VCaP (cell line): Measurements from ENCODE around the gene HSPB9.
"Not testable (repeated sequence)": the region's sequence is repeated elsewhere in the genome, so short reads cannot be mapped to it uniquely, and the experiment has no call there.

Experiments used
- H3K27ac ChIP-seq: fragments of 450-650 bp; 2 replicates; pipeline ENCODE4 v1.5.1; 2017
- CTCF ChIP-seq: fragments of 450-650 bp; conservative IDR thresholded peaks from 2 replicates; pipeline ENCODE4 v1.5.1; 2017; ENCODE audit warnings: mild to moderate bottlenecking, moderate library complexity

The HSPB9 gene

DNA sequence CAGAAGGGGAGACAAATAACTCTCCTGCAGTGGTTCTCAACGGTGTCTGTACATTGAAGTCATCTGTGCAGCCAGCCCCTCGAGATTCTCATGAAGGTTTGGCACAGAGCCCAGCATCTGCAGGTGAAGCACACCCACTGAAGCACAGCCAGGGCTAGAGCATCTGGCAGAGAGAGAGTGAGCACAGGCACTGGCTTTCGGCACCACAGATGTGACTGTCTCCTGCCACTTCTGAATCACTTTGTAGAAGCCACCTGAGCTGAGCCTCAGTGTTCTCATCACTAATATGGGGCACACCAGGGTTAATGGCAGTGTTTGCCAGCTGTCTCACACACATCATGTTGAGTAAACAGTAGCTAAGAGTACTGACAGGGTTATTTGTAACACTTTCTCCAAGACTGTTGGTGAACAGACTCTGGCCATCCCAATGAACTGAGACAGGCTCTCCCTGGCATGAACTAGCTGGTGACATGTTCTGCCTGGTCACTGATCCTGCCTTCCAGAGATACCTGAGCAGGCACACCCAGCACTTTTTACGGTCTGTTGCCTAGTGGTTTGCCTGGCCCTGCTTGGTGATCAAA is 10.9 kb downstream of the HSPB9 start:
- H3K27ac ChIP-seq = peak overlapping the region; percentile 83
- no peak for TF ChIP-seq CTCF

GRCh38 chr17:42135151-42135550 is 12.5 kb downstream of the HSPB9 start:
- peak overlapping the region; percentile 83 for H3K27ac ChIP-seq
- TF ChIP-seq CTCF = no peak

- H3K27ac ChIP-seq = peak overlapping the region; percentile 83
- no peak for TF ChIP-seq CTCF
These were observed 13.4 kb downstream of the HSPB9 start for GRCh38 chr17:42135664-42136653.

DNA sequence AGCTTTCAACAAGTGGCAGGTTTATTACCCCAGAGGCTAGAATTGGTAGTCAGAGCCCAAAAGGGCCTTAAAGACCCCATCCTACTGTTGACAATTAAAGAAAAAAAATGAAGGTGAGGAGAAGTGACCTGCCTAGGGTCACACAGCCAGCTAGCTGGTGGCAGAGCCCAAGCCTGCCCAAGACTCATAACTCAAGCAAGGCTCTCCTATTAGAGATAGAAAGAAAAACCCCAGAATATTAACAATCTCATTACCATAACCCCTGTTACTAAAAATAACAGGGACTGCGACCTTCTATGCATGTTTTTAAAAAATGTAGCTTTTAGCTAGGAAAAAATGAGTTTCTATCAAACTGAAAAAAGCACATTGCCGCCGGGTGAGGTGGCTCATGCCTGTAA is 14.0 kb downstream of the HSPB9 start:
- TF ChIP-seq CTCF = no peak
- H3K27ac ChIP-seq = peak overlapping the region; percentile 83

GRCh38 chr17:42138749-42139492 is 16.3 kb downstream of the HSPB9 start:
- no peak for TF ChIP-seq CTCF
- H3K27ac ChIP-seq = no peak overlapping the region

DNA sequence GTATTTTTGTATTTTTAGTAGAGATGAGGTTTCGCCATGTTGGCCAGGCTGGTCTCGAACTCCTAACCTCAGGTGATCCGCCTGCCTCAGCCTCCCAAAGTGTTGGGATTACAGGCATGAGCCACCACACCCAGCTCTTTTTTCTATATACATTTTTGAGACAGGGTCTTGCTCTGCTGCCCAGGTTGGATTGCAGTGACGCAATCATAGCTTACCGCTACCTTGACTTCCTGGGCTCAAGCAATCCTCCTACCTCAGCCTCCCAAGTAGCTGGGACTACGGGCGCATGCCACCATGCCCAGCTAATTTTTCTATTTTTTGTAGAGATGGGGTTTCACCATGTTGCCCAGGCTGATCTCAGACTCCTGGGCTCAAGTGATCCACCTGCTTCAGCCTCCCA is 18.1 kb downstream of the HSPB9 start:
- H3K27ac ChIP-seq = not testable (repeated sequence)

DNA sequence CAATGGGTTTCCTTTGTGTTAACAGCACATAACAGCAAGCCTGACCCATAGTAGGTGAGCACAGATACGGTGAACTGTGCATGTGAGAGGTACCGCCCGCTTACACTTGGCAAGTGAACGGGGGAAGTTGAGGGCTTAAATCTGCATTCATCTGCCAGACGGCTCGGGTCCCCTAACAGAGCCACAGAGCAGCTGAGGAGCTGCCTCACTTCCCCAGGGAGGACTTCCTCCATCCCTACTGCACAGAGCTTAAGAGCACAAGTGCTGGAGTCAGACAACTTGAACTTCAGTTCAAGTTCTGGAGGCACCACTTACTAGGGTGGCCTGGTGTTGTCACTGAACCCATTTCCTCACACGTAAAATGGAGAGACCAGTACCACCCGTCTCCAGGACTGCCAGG is 18.8 kb downstream of the HSPB9 start:
- no peak for TF ChIP-seq CTCF
- no peak overlapping the region for H3K27ac ChIP-seq
